KMS-11 (cell line): Measurements from ENCODE around the gene ATP9B.

Experiments used
- H2AFZ ChIP-seq: fragments of 200-600 bp; sonication (generic); 2 replicates; pipeline ENCODE4 v1.6.1; 2016; ENCODE audit warnings: antibody characterized with exemption, mixed run types, low read depth
- H3K27ac ChIP-seq: fragments of 200-600 bp; sonication (generic); 2 replicates; pipeline ENCODE4 v1.6.1; 2016; ENCODE audit warnings: mild to moderate bottlenecking, mixed run types
- H3K27me3 ChIP-seq: fragments of 200-600 bp; sonication (generic); 2 replicates; pipeline ENCODE4 v1.6.1; 2017; ENCODE audit warnings: mild to moderate bottlenecking, low read depth, mixed run types, moderate library complexity; ENCODE audit not compliant: insufficient read depth
- H3K36me3 ChIP-seq: fragments of 200-600 bp; sonication (generic); 2 replicates; pipeline ENCODE4 v1.6.1; 2017; ENCODE audit warnings: mild to moderate bottlenecking, mixed run types; ENCODE audit not compliant: insufficient read depth
- H3K4me1 ChIP-seq: fragments of 200-600 bp; sonication (generic); 2 replicates; pipeline ENCODE4 v1.6.1; 2016; ENCODE audit warnings: mild to moderate bottlenecking, low read depth, mixed run types; ENCODE audit not compliant: poor library complexity, severe bottlenecking
- H3K4me2 ChIP-seq: fragments of 200-600 bp; sonication (generic); 2 replicates; pipeline ENCODE4 v1.7.0; 2016; ENCODE audit warnings: mild to moderate bottlenecking, mixed run types
- H3K4me3 ChIP-seq: fragments of 200-600 bp; sonication (generic); IDR thresholded peaks from 2 replicates; pipeline ENCODE4 v1.6.1; 2017; ENCODE audit warnings: low read depth, low read length, mixed read lengths; ENCODE audit not compliant: insufficient read depth
- H3K79me2 ChIP-seq: fragments of 200-600 bp; sonication (generic); 2 replicates; pipeline ENCODE4 v1.6.1; 2016; ENCODE audit warnings: low read depth, mixed run types; ENCODE audit not compliant: insufficient read depth
- H3K9ac ChIP-seq: fragments of 200-600 bp; sonication (generic); 2 replicates; pipeline ENCODE4 v1.6.1; 2016; ENCODE audit warnings: mild to moderate bottlenecking, mixed run types
- H4K20me1 ChIP-seq: fragments of 200-600 bp; sonication (generic); 2 replicates; pipeline ENCODE4 v1.6.1; 2016; ENCODE audit warnings: mild to moderate bottlenecking, mixed run types; ENCODE audit not compliant: insufficient read depth
- TF ChIP-seq, protein P1 (sequence below): fragments of 200-600 bp; sonication (generic); conservative IDR thresholded peaks from 2 replicates; pipeline ENCODE4 v1.6.1; 2017; ENCODE audit warnings: low read depth, mild to moderate bottlenecking, antibody characterized with exemption, low read length, moderate library complexity, mixed read lengths

The ATP9B gene

DNA sequence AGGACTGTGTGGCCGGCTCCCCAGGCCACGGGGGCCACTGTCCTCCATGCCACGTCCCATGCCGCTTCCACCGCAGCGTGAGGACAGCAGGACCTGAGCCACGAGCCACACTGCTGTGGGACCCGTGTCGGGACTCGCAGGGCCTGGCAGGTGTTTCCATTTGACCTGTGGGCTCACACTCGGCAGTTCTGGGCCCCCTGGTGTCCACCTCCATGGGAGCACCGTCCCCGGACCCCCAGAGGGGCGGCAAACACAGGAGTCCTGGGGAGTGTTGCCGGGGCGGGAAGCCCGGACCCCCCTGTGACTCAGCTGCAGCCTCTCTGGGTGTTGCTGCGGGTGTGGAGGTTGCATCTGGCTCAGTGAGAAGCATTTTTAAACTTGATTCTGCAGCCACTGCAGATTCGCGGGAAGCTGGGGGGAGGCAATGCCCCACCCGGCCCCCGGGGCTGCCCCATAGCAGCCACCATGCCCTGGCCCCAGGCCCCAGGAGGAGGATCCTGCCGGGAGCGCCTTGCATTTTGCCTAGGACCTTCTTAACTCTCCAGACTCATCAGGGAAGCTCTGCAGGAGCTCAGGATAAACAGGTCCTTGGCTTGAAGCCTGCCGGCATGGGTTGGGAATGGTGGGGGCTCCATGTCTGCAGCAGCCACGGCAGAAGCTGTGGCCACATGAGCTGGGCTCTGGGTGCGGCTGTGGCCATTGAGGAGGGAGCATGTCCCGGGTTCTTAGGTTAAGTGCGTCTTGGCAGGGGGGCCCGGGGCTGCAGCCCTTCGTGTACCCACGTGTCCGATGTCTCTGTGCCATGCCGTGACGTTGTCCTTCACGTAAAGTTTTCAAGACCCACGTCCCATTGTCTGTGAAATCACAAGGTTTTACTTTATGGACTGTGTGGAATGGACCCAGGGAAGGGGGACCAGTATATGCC lies 357.4 kb downstream of the ATP9B start:
- H3K4me1 ChIP-seq, result no peaks in the 10 kb centered on the region
- H3K4me3 ChIP-seq, result no peak overlapping the region
- H3K4me2 ChIP-seq, result no peak overlapping the region
- H3K36me3 ChIP-seq, result no peaks in the 10 kb centered on the region
- no peak overlapping the region for H3K9ac ChIP-seq
- no peaks in the 10 kb centered on the region for H3K79me2 ChIP-seq
- TF ChIP-seq, protein P1, sequence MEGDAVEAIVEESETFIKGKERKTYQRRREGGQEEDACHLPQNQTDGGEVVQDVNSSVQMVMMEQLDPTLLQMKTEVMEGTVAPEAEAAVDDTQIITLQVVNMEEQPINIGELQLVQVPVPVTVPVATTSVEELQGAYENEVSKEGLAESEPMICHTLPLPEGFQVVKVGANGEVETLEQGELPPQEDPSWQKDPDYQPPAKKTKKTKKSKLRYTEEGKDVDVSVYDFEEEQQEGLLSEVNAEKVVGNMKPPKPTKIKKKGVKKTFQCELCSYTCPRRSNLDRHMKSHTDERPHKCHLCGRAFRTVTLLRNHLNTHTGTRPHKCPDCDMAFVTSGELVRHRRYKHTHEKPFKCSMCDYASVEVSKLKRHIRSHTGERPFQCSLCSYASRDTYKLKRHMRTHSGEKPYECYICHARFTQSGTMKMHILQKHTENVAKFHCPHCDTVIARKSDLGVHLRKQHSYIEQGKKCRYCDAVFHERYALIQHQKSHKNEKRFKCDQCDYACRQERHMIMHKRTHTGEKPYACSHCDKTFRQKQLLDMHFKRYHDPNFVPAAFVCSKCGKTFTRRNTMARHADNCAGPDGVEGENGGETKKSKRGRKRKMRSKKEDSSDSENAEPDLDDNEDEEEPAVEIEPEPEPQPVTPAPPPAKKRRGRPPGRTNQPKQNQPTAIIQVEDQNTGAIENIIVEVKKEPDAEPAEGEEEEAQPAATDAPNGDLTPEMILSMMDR, result no peak
- no peaks in the 10 kb centered on the region for H4K20me1 ChIP-seq
- H3K27me3 ChIP-seq, result no peaks in the 10 kb centered on the region
- H3K27ac ChIP-seq, result no peak overlapping the region
- no peak overlapping the region for H2AFZ ChIP-seq

DNA sequence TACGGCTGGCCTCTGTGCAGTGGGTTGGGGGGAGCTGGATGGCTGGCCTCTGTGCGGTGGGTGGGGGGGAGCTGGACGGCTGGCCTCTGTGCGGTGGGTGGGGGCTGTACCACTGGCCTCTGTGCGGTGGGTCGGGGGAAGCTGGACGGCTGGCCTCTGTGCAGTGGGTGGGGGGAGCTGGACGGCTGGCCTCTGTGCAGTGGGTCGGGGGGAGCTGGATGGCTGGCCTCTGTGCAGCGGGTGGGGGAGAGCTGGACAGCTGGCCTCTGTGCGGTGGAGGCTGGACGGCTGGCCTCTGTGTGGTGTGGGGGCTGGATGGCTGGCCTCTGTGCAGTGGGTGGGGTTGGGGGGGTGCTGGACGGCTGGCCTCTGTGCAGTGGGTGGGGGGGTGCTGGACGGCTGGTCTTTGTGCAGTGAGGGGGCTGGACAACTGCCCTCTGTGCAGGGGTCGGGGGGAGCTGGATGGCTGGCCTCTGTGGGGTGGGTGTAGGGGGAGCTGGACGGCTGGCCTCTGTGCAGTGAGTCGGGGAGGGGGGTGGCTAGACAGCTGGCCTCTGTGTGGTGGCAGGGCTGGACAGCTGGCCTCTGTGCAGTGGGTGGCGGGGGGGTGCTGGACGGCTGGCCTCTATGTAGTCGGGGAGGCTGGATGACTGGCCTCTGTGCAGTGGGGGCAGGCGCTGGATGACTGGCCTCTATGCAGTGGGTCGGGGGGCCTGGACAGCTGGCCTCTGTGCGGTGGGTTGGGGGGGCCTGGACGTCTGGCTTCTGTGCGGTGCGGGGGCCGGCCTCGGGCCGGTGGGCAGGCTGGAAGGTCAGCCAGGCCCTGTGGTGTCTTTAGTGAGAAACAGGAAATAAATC lies 358.4 kb downstream of the ATP9B start:
- TF ChIP-seq, protein P1, result no peak

More for the DNA sequence above, 358.4 kb downstream of the ATP9B start:
- H3K4me3 ChIP-seq, result no peak overlapping the region
- no peak overlapping the region for H3K27ac ChIP-seq
- H3K4me2 ChIP-seq, result no peak overlapping the region
- H3K36me3 ChIP-seq, result no peaks in the 10 kb centered on the region
- no peak overlapping the region for H2AFZ ChIP-seq
- no peaks in the 10 kb centered on the region for H3K27me3 ChIP-seq
- H3K79me2 ChIP-seq, result no peaks in the 10 kb centered on the region
- H4K20me1 ChIP-seq, result no peaks in the 10 kb centered on the region
- no peaks in the 10 kb centered on the region for H3K4me1 ChIP-seq
- H3K9ac ChIP-seq, result no peak overlapping the region
